HG03066 (cell line): ENCODE results near the gene PTDSS2.
A peak's percentile ranks its signal among the peaks of the same experiment; 100 is the strongest.

Experiments
- ATAC-seq: cut with Tn5 transposase; IDR thresholded peaks from one replicate; pipeline ENCODE4 v1.9.1; 2021; ENCODE audit warnings: low read depth; ENCODE audit not compliant: unreplicated experiment

The PTDSS2 gene

GRCh38 chr11:445765-446588 is 4.1 kb upstream of the PTDSS2 start:
- ATAC-seq: no peak

- ATAC-seq: no peak
These were observed 3.2 kb upstream of the PTDSS2 start for GRCh38 chr11:446891-447290.

GRCh38 chr11:447923-448731 is 2.0 kb upstream of the PTDSS2 start:
- no peak for ATAC-seq

- peak; percentile 17 for ATAC-seq
These were observed 851 bp downstream of the PTDSS2 start for GRCh38 chr11:450809-451451.

GRCh38 chr11:451738-452137 is 1.7 kb downstream of the PTDSS2 start:
- no peak for ATAC-seq

GRCh38 chr11:452203-452744 is 2.2 kb downstream of the PTDSS2 start:
- ATAC-seq: no peak

GRCh38 chr11:452916-453527 is 2.9 kb downstream of the PTDSS2 start:
- no peak for ATAC-seq

GRCh38 chr11:453564-453963 is 3.5 kb downstream of the PTDSS2 start:
- no peak for ATAC-seq

- ATAC-seq: no peak
These were observed 4.0 kb downstream of the PTDSS2 start for GRCh38 chr11:454043-454442.

- no peak for ATAC-seq
These were observed 4.9 kb downstream of the PTDSS2 start for GRCh38 chr11:454801-455565.

- no peak for ATAC-seq
These were observed 5.6 kb downstream of the PTDSS2 start for GRCh38 chr11:455566-456147.

- ATAC-seq: peak; percentile 52
These were observed 6.5 kb downstream of the PTDSS2 start for GRCh38 chr11:456533-456932.

GRCh38 chr11:457111-457760 is 7.2 kb downstream of the PTDSS2 start:
- ATAC-seq: no peak

- no peak for ATAC-seq
These were observed 9.6 kb downstream of the PTDSS2 start for GRCh38 chr11:459511-460220.

GRCh38 chr11:460331-461199 is 10.5 kb downstream of the PTDSS2 start:
- ATAC-seq: no peak

GRCh38 chr11:461626-462025 is 11.5 kb downstream of the PTDSS2 start:
- ATAC-seq: no peak

GRCh38 chr11:462107-462890 is 12.2 kb downstream of the PTDSS2 start:
- no peak for ATAC-seq
